HCT116 (cell line): ENCODE data around the gene THSD4.

Experiments
- CTCF ChIP-seq, 3 experiments: fragments of 200-600 bp in 1 of 3; sonication (generic) in 1 of 3; IDR thresholded peaks in 2 of 3; conservative IDR thresholded peaks in 1 of 3; 2 replicates each; pipeline ENCODE4 v1.5.1; 2012 to 2017; ENCODE audit warnings: low read depth in 2 of 3, low read length in 2 of 3, antibody characterized with exemption in 1 of 3, borderline replicate concordance in 1 of 3, control low read depth in 1 of 3, mild to moderate bottlenecking in 1 of 3, mixed read lengths in 1 of 3, mixed run types in 1 of 3, moderate library complexity in 1 of 3; ENCODE audit not compliant: insufficient read depth in 1 of 3
- EGR1 ChIP-seq: IDR thresholded peaks from 2 replicates; pipeline ENCODE4 v1.6.1; 2012; ENCODE audit warnings: low read depth
- ELF1 ChIP-seq: IDR thresholded peaks from 2 replicates; pipeline ENCODE4 v1.6.1; 2012; ENCODE audit warnings: low read depth, borderline replicate concordance
- EZH2 ChIP-seq: fragments of 200-600 bp; sonication (generic); IDR thresholded peaks from 2 replicates; pipeline ENCODE4 v1.6.1; 2017; ENCODE audit warnings: antibody characterized with exemption, mixed run types
- EZH2phosphoT487 ChIP-seq: fragments of 200-600 bp; IDR thresholded peaks from 2 replicates; pipeline ENCODE4 v1.6.1; 2018; ENCODE audit warnings: antibody characterized with exemption, borderline replicate concordance
- POLR2A ChIP-seq: IDR thresholded peaks from 2 replicates; pipeline ENCODE4 v1.7.0; 2011; ENCODE audit warnings: borderline replicate concordance; ENCODE audit not compliant: insufficient read depth, insufficient read length; ENCODE audit errors: extremely low read depth
- POLR2AphosphoS5 ChIP-seq: IDR thresholded peaks from 2 replicates; pipeline ENCODE4 v1.6.1; 2011; ENCODE audit warnings: mild to moderate bottlenecking, low read depth, low read length, moderate library complexity
- RAD21 ChIP-seq: IDR thresholded peaks from 2 replicates; pipeline ENCODE4 v1.6.1; 2012; ENCODE audit warnings: low read depth, mild to moderate bottlenecking
- REST ChIP-seq: IDR thresholded peaks from 2 replicates; pipeline ENCODE4 v1.6.1; 2012; ENCODE audit warnings: low read depth
- SIN3A ChIP-seq: IDR thresholded peaks from 2 replicates; pipeline ENCODE4 v1.6.1; 2012; ENCODE audit warnings: low read depth
- SRF ChIP-seq: IDR thresholded peaks from 2 replicates; pipeline ENCODE4 v1.6.1; 2012; ENCODE audit warnings: low read depth
- YY1 ChIP-seq: IDR thresholded peaks from 2 replicates; pipeline ENCODE4 v1.6.1; 2011; ENCODE audit warnings: low read length, low read depth, moderate library complexity, mild to moderate bottlenecking; ENCODE audit not compliant: insufficient replicate concordance; ENCODE audit errors: extremely low read depth

DNA sequence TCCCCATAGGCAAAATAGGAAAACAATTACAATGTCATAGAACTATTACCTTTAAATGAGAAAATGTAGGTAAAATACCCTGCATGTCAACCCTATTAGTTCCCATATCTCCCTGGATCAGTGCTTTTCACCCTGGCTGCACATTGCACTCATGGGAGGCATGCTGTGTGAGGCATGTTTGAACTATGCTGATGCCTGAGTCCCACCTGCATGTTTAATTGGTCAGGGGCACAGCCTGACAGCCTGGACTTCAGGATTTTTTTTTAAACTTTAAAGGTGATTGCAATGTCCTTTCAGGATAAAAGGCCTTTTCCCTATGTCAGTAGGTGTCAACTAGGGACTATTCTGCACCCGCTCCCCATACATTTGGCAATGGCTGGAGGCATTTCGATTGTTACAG is 559.1 kb downstream of the THSD4 start:
- TF ChIP-seq EGR1: no peak
- no peak for TF ChIP-seq RAD21
- no peak for TF ChIP-seq POLR2A
- no peak for TF ChIP-seq CTCF (IDR thresholded peaks at IDR 0.05 in 2 of 3, conservative IDR thresholded peaks at IDR 0.05 in 1 of 3; ENCODE audit: borderline replicate concordance in 1 of 3, insufficient read depth in 1 of 3, low read depth in 2 of 3, low read length in 2 of 3)
- TF ChIP-seq SIN3A: no peak
- TF ChIP-seq REST: no peak
- TF ChIP-seq POLR2AphosphoS5: no peak
- no peak for TF ChIP-seq ELF1
- no peak for TF ChIP-seq EZH2
- TF ChIP-seq EZH2phosphoT487: no peak
- no peak for TF ChIP-seq YY1
- no peak for TF ChIP-seq SRF
